Mesenchymal stem cell (in vitro differentiated cells and primary cell): ENCODE results near the gene FLOT2.

Experiments
- DNase-seq: peaks from one replicate; pipeline ENCODE4 v3.0.0-alpha.2; 2013
- H2AFZ ChIP-seq: one replicate; pipeline ENCODE4 v1.6.1; 2013; ENCODE audit warnings: low read depth, mild to moderate bottlenecking, control low read depth, inconsistent platforms, low read length, moderate library complexity
- H2AK5ac ChIP-seq: 2 replicates; pipeline ENCODE4 v1.6.1; 2013; ENCODE audit warnings: low read length, moderate library complexity, mild to moderate bottlenecking, inconsistent platforms; ENCODE audit not compliant: severe bottlenecking
- H2BK120ac ChIP-seq: one replicate; pipeline ENCODE4 v1.6.1; 2013; ENCODE audit warnings: low read depth, mild to moderate bottlenecking, inconsistent platforms, low read length, moderate library complexity
- H2BK12ac ChIP-seq, 2 experiments: one replicate each; pipeline ENCODE4 v1.6.1; 2013; ENCODE audit warnings: inconsistent platforms in 2 of 2, low read length in 2 of 2, mild to moderate bottlenecking in 2 of 2, moderate library complexity in 2 of 2, control low read depth in 1 of 2
- H2BK15ac ChIP-seq: one replicate; pipeline ENCODE4 v1.6.1; 2013; ENCODE audit warnings: mild to moderate bottlenecking, low read depth, inconsistent platforms; ENCODE audit not compliant: poor library complexity, severe bottlenecking
- H2BK5ac ChIP-seq: 2 replicates; pipeline ENCODE4 v1.6.1; 2013; ENCODE audit warnings: low read depth, mild to moderate bottlenecking, low read length, control low read depth, inconsistent platforms; ENCODE audit not compliant: poor library complexity, severe bottlenecking
- H3K14ac ChIP-seq, 2 experiments: one replicate each; pipeline ENCODE4 v1.6.1; 2013; ENCODE audit warnings: inconsistent platforms in 2 of 2, low read length in 2 of 2, control low read depth in 1 of 2, mild to moderate bottlenecking in 1 of 2, moderate library complexity in 1 of 2
- H3K18ac ChIP-seq, 2 experiments: one replicate each; pipeline ENCODE4 v1.6.1; 2013; ENCODE audit warnings: inconsistent platforms in 2 of 2, low read length in 2 of 2, control low read depth in 1 of 2, low read depth in 1 of 2, mild to moderate bottlenecking in 1 of 2
- H3K23ac ChIP-seq, 2 experiments: one replicate each; pipeline ENCODE4 v1.6.1; 2013; ENCODE audit warnings: inconsistent platforms in 2 of 2, low read length in 2 of 2, mild to moderate bottlenecking in 2 of 2, moderate library complexity in 2 of 2, control low read depth in 1 of 2
- H3K27ac ChIP-seq: 2 replicates; pipeline ENCODE4 v1.5.1; 2013; ENCODE audit warnings: mild to moderate bottlenecking, moderate library complexity, low read length, control low read depth, inconsistent platforms; ENCODE audit not compliant: poor library complexity, severe bottlenecking
- H3K27me3 ChIP-seq, 2 experiments: 2 replicates each; pipeline versions ENCODE4 v1.6.1 to v1.7.0; 2013; ENCODE audit warnings: low read length in 2 of 2, mild to moderate bottlenecking in 2 of 2, moderate library complexity in 2 of 2, control low read depth in 1 of 2, inconsistent platforms in 1 of 2; ENCODE audit not compliant: control insufficient read depth in 1 of 2, insufficient read depth in 1 of 2
- H3K36me3 ChIP-seq, 2 experiments: 2 replicates each; pipeline versions ENCODE4 v1.6.1 to v1.7.0; 2013; ENCODE audit warnings: low read length in 2 of 2, control low read depth in 1 of 2, inconsistent platforms in 1 of 2, low read depth in 1 of 2, mild to moderate bottlenecking in 1 of 2; ENCODE audit not compliant: insufficient read depth in 2 of 2, control insufficient read depth in 1 of 2
- H3K4ac ChIP-seq, 2 experiments: one replicate each; pipeline ENCODE4 v1.6.1; 2013; ENCODE audit warnings: inconsistent platforms in 2 of 2, low read length in 2 of 2, mild to moderate bottlenecking in 2 of 2, moderate library complexity in 2 of 2, control low read depth in 1 of 2, low read depth in 1 of 2
- H3K4me1 ChIP-seq: 2 replicates; pipeline ENCODE4 v1.6.1; 2013; ENCODE audit warnings: low read depth, low read length, control low read depth; ENCODE audit not compliant: control insufficient read depth, insufficient read depth
- H3K4me2 ChIP-seq: 2 replicates; pipeline ENCODE4 v1.6.1; 2013; ENCODE audit warnings: low read length, mild to moderate bottlenecking, inconsistent platforms; ENCODE audit not compliant: poor library complexity, severe bottlenecking
- H3K4me3 ChIP-seq, 2 experiments: 2 replicates each; pipeline versions ENCODE4 v1.5.1 to v1.7.0; 2013; ENCODE audit warnings: low read length in 2 of 2, mild to moderate bottlenecking in 2 of 2, control low read depth in 1 of 2, low read depth in 1 of 2; ENCODE audit not compliant: insufficient read depth in 1 of 2
- H3K79me1 ChIP-seq: replicated peaks from 2 replicates; pipeline ENCODE4 v1.6.1; 2013; ENCODE audit warnings: mild to moderate bottlenecking, control low read depth, low read length, inconsistent platforms; ENCODE audit not compliant: poor library complexity, severe bottlenecking
- H3K9ac ChIP-seq: 2 replicates; pipeline ENCODE4 v1.7.0; 2013; ENCODE audit warnings: mild to moderate bottlenecking, low read length, moderate library complexity
- H3K9me3 ChIP-seq: 2 replicates; pipeline ENCODE4 v1.7.0; 2013; ENCODE audit warnings: mild to moderate bottlenecking, low read length; ENCODE audit not compliant: control insufficient read depth
- H4K8ac ChIP-seq: one replicate; pipeline ENCODE4 v1.6.1; 2013; ENCODE audit warnings: inconsistent platforms, mild to moderate bottlenecking, low read length, moderate library complexity
- H4K91ac ChIP-seq: one replicate; pipeline ENCODE4 v1.6.1; 2013; ENCODE audit warnings: mild to moderate bottlenecking, low read length, inconsistent platforms
- WGBS: methylation state at CpG from one replicate; pipeline ENCODE4 v1.1.7; 2013; ENCODE audit warnings: mixed read lengths; 5-methylcytosine and 5-hydroxymethylcytosine counted together

FLOT2 gene

GRCh38 chr17:28917465-28917864 is 19.9 kb upstream of the FLOT2 start:
- H3K79me1 ChIP-seq: peaks cover 34% of the 10 kb centered on the region
- 88% methylated on average over 5 of the region's 5 CpGs for WGBS
- H3K27ac ChIP-seq: no peak overlapping the region
- H3K14ac ChIP-seq: no peak overlapping the region
- H3K9me3 ChIP-seq: no peaks in the 10 kb centered on the region
- H3K4me1 ChIP-seq: no peaks in the 10 kb centered on the region
- H3K4me3 ChIP-seq: no peak overlapping the region
- H2BK15ac ChIP-seq: no peak overlapping the region
- H3K36me3 ChIP-seq: peaks cover 60 to 93% of the 10 kb centered on the region in 2 experiments
- no peak overlapping the region for H3K4ac ChIP-seq
- H2BK5ac ChIP-seq: no peak overlapping the region
- no peak overlapping the region for H3K4me2 ChIP-seq
- no peak overlapping the region for H2BK120ac ChIP-seq
- no peak for DNase-seq
- no peak overlapping the region for H4K91ac ChIP-seq
- no peak overlapping the region for H2AK5ac ChIP-seq
- H4K8ac ChIP-seq: no peak overlapping the region
- H3K27me3 ChIP-seq: no peaks in the 10 kb centered on the region
- H3K18ac ChIP-seq: no peak overlapping the region
- no peak overlapping the region for H3K23ac ChIP-seq
- no peak overlapping the region for H2BK12ac ChIP-seq
- H3K9ac ChIP-seq: peak overlapping the region; percentile 50
- no peak overlapping the region for H2AFZ ChIP-seq

- H3K4me3 ChIP-seq: no peak overlapping the region
- H2AK5ac ChIP-seq: no peak overlapping the region
- H3K4ac ChIP-seq: no peak overlapping the region
- no peak overlapping the region for H3K18ac ChIP-seq
- peaks cover 36% of the 10 kb centered on the region for H3K79me1 ChIP-seq
- no peaks in the 10 kb centered on the region for H3K4me1 ChIP-seq
- H3K9ac ChIP-seq: peak overlapping the region; percentile 50
- H3K36me3 ChIP-seq: peaks cover 65 to 93% of the 10 kb centered on the region in 2 experiments
- H4K91ac ChIP-seq: no peak overlapping the region
- no peak overlapping the region for H4K8ac ChIP-seq
- H2BK120ac ChIP-seq: no peak overlapping the region
- no peak overlapping the region for H2BK12ac ChIP-seq
- H2AFZ ChIP-seq: no peak overlapping the region
- WGBS: 92% methylated on average over 12 of the region's 12 CpGs
- H3K27me3 ChIP-seq: no peaks in the 10 kb centered on the region
- H3K14ac ChIP-seq: no peak overlapping the region
- H2BK15ac ChIP-seq: no peak overlapping the region
- H2BK5ac ChIP-seq: no peak overlapping the region
- H3K9me3 ChIP-seq: no peaks in the 10 kb centered on the region
- DNase-seq: no peak
- no peak overlapping the region for H3K27ac ChIP-seq
- H3K23ac ChIP-seq: no peak overlapping the region
- H3K4me2 ChIP-seq: no peak overlapping the region
Observed at GRCh38 chr17:28917029-28917428, 19.5 kb upstream of the FLOT2 start.

GRCh38 chr17:28916302-28916934 is 18.9 kb upstream of the FLOT2 start:
- H2BK15ac ChIP-seq: no peak overlapping the region
- no peak overlapping the region for H3K4me3 ChIP-seq
- no peak overlapping the region for H3K18ac ChIP-seq
- H2AFZ ChIP-seq: no peak overlapping the region
- no peak overlapping the region for H3K4ac ChIP-seq
- no peak overlapping the region for H2BK5ac ChIP-seq
- H2BK12ac ChIP-seq: no peak overlapping the region
- H3K79me1 ChIP-seq: peaks cover 40% of the 10 kb centered on the region
- no peaks in the 10 kb centered on the region for H3K27me3 ChIP-seq
- no peak overlapping the region for H2BK120ac ChIP-seq
- no peak overlapping the region for H3K4me2 ChIP-seq
- DNase-seq: peak; percentile 54
- H3K23ac ChIP-seq: no peak overlapping the region
- H3K9ac ChIP-seq: no peak overlapping the region
- H3K36me3 ChIP-seq: peaks cover 71 to 93% of the 10 kb centered on the region in 2 experiments
- H3K14ac ChIP-seq: no peak overlapping the region
- no peak overlapping the region for H4K91ac ChIP-seq
- no peak overlapping the region for H3K27ac ChIP-seq
- H3K9me3 ChIP-seq: no peaks in the 10 kb centered on the region
- 74% methylated on average over 6 of the region's 6 CpGs for WGBS
- H3K4me1 ChIP-seq: no peaks in the 10 kb centered on the region
- no peak overlapping the region for H2AK5ac ChIP-seq
- H4K8ac ChIP-seq: no peak overlapping the region

GRCh38 chr17:28912938-28913333 is 15.4 kb upstream of the FLOT2 start:
- no peak overlapping the region for H3K14ac ChIP-seq
- H4K91ac ChIP-seq: no peak overlapping the region
- no peak overlapping the region for H3K23ac ChIP-seq
- no peak overlapping the region for H2AFZ ChIP-seq
- H3K18ac ChIP-seq: no peak overlapping the region
- H3K36me3 ChIP-seq: peaks cover 81 to 94% of the 10 kb centered on the region in 2 experiments
- H3K27me3 ChIP-seq: no peaks in the 10 kb centered on the region
- H2BK5ac ChIP-seq: no peak overlapping the region
- no peak overlapping the region for H3K4me3 ChIP-seq
- no peak overlapping the region for H2BK15ac ChIP-seq
- H3K4me2 ChIP-seq: no peak overlapping the region
- no peak overlapping the region for H2AK5ac ChIP-seq
- H3K79me1 ChIP-seq: peaks cover 44% of the 10 kb centered on the region
- no peak overlapping the region for H2BK12ac ChIP-seq
- no peak overlapping the region for H2BK120ac ChIP-seq
- no peak overlapping the region for H4K8ac ChIP-seq
- H3K9ac ChIP-seq: no peak overlapping the region
- H3K9me3 ChIP-seq: no peaks in the 10 kb centered on the region
- no peak for DNase-seq
- 96% methylated on average over 6 of the region's 6 CpGs for WGBS
- no peak overlapping the region for H3K27ac ChIP-seq
- no peak overlapping the region for H3K4ac ChIP-seq
- H3K4me1 ChIP-seq: peaks cover 2% of the 10 kb centered on the region
